ENCODE measurements around the gene WDR44. TPM values are rescaled to one million over a fixed set of nuclear protein-coding genes. Genes with fewer than 3 reads are reported as not detected.

Gene WDR44
- total and polyA plus RNA-seq, 2 donors (not counting 3 experiments of a cell fraction or from before 2014, with no cell fraction given) = 6.5 to 17.4 TPM

DNA sequence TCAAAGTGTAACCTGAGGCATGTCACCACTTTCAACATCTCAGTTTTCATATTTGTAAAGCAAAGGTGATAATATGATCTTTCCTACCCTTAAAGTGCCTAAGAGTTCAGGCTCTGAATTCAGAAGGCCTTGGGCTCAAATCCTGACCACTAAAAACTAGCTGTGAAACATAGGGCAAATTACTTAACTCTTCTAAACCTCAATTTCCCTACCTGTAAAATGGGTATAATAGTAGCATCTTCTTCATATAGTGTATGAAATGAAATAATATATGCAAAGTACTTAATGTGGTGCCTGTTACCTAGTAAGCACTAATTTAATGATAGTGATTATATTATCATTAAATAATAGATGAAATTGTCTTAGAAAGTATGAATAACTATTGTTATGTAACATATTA, 7.0 kb upstream of the WDR44 start:
- POLR2A ChIA-PET = no interaction called here
- Histone ChIP-seq H3K4me2 (ENCODE audit: insufficient read depth, low read length) (no peak overlapping the region), H3K27me3 (ENCODE audit: control insufficient read depth in 2 of 2, insufficient read depth in 2 of 2, low read length in 2 of 2) (no peaks in the 10 kb centered on the region), H3K9ac (replicated peaks; ENCODE audit: extremely low read depth, insufficient read depth, low read length) (no peak overlapping the region), H3K27ac (ENCODE audit: insufficient read depth, low read depth, low read length) (no peak overlapping the region), H3K36me3 (ENCODE audit: control insufficient read depth in 2 of 2, extremely low read depth in 1 of 2, insufficient read depth in 2 of 2, low read length in 2 of 2) (no peaks in the 10 kb centered on the region), H4K20me1 (replicated peaks; ENCODE audit: control insufficient read depth, extremely low read depth, insufficient read depth, low read length) (no peaks in the 10 kb centered on the region), H3K79me2 (ENCODE audit: control insufficient read depth, insufficient read depth, low read length) (no peaks in the 10 kb centered on the region), H2AFZ (ENCODE audit: low read depth, low read length) (no peak overlapping the region), H3K9me1 (replicated peaks; ENCODE audit: control insufficient read depth, extremely low read depth, insufficient read depth, low read length) (no peaks in the 10 kb centered on the region), H3K4me3 (replicated peaks in 1 of 3; ENCODE audit: insufficient read depth in 1 of 3, low read depth in 1 of 3, low read length in 3 of 3) (no peak overlapping the region), H3K9me3 (replicated peaks; ENCODE audit: control insufficient read depth, insufficient read depth, low read length) (no peaks in the 10 kb centered on the region), H3K4me1 (ENCODE audit: control insufficient read depth, extremely low read depth, insufficient read depth, low read length) (no peaks in the 10 kb centered on the region)
- DNase-seq (ENCODE audit: low read depth, low spot score) (no peak), FAIRE-seq (no peak)
- intact Hi-C loops (cut with micrococcal nuclease) (no loop called here), dilution Hi-C loops (cut with MboI; ENCODE audit: extremely low pct_ligation_motif_present, low sequenced_read_pairs) (no loop called here)
- CTCF ChIA-PET = no interaction called here
- TF ChIP-seq JUN (IDR thresholded peaks at IDR 0.05; ENCODE audit: borderline replicate concordance, insufficient read depth, insufficient read length, low read depth) = no peak
- TF ChIP-seq POLR2A (IDR thresholded peaks at IDR 0.05; ENCODE audit: low read depth, low read length) = no peak
- TF ChIP-seq MAX (IDR thresholded peaks at IDR 0.05; ENCODE audit: insufficient read depth, insufficient read length) = no peak
- no peak for TF ChIP-seq FOS (IDR thresholded peaks at IDR 0.05; ENCODE audit: borderline replicate concordance, insufficient read depth, low read length)
- TF ChIP-seq, protein P1, sequence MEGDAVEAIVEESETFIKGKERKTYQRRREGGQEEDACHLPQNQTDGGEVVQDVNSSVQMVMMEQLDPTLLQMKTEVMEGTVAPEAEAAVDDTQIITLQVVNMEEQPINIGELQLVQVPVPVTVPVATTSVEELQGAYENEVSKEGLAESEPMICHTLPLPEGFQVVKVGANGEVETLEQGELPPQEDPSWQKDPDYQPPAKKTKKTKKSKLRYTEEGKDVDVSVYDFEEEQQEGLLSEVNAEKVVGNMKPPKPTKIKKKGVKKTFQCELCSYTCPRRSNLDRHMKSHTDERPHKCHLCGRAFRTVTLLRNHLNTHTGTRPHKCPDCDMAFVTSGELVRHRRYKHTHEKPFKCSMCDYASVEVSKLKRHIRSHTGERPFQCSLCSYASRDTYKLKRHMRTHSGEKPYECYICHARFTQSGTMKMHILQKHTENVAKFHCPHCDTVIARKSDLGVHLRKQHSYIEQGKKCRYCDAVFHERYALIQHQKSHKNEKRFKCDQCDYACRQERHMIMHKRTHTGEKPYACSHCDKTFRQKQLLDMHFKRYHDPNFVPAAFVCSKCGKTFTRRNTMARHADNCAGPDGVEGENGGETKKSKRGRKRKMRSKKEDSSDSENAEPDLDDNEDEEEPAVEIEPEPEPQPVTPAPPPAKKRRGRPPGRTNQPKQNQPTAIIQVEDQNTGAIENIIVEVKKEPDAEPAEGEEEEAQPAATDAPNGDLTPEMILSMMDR (IDR thresholded peaks at IDR 0.05; ENCODE audit: extremely low read depth in 1 of 2, insufficient read depth in 1 of 2, low read depth in 1 of 2, low read length in 2 of 2) = no peak
- no peak for TF ChIP-seq MYC (IDR thresholded peaks at IDR 0.05; ENCODE audit: low read depth, low read length)
- no peak for TF ChIP-seq EZH2 (IDR thresholded peaks at IDR 0.05; ENCODE audit: borderline replicate concordance, low read depth, low read length, severe bottlenecking)
- TF ChIP-seq POLR2AphosphoS5 (IDR thresholded peaks at IDR 0.05; ENCODE audit: insufficient read depth, low read depth, low read length) = no peak
- TF ChIP-seq GATA2 (IDR thresholded peaks at IDR 0.05; ENCODE audit: insufficient read depth, insufficient read length, low read depth, low read length) = no peak
- no TSS peak for BruUV-seq (replicated peaks)
